ENCODE results near the gene ROR2.

The ROR2 gene

DNA sequence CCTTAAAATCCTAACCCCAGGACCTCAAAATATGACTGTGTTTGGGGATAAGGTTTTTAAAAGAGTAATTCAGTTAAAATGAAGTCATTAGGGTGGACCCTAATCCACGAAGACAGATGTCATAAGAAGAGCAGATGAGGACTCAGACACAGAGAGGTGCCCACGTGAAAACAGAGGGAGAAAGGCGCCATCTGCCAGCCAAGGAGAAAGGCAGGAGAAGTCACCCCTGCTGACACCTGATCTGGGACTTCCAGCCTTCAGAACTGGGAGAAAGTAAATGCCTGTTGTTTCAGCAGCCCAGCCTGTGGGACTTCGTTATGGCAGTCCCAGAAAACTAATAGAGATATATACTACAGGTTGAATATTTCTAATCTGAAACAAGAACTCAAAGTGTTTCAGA is 67.4 kb downstream of the ROR2 start:
- DNase-seq (ENCODE audit: low read depth, low spot score) = no peak

DNA sequence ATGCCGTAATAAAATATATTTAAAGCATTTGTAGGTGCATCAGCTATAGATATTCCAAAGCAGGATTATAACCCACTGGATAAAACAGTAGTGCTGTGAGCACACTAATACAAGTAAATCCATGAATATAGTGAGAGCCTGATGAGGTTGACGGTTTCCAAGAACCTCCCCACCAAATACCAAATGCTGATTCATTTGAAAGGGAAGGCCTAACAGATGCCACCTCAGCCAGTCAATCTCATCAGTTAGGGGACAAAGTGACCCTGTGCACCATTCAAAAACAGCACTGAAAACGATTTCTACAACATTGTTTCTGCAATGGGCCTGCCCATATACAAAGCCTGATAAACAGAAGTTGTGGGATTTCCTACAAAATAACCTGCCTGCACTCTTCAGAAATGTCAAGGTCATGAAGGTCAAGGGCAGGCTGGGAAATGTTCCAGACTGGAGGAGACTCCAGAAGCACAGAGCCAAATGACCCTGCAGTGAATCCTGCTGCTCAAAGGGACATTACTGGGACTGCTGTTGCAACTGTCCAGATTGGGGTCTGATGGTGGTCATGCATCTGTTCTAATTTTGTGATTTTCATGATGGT is 69.6 kb downstream of the ROR2 start:
- no peak for DNase-seq (ENCODE audit: low read depth, low spot score)

- DNase-seq (ENCODE audit: low read depth, low spot score) = no peak
Observed at GRCh38 chr9:91879231-91879630, 70.8 kb downstream of the ROR2 start.

DNA sequence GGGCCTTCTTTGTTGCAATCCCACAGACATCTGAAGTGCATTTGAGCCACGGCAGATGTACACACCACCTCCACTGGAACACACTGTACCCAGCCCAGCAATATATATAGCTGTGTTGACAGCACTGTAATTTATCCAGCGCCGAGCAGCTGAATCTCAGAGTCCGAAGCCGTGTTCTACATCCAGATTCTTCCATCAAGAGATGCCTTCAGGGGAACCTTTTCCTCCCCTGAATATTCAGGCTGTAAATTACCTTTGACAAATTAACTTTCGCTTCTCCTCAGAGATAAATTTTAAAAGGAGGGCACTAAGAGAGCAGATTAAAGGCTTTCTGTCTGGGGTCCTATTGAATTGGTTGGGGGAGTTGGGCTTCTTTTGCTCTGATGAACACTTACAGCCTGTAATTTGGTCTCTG is 76.4 kb downstream of the ROR2 start:
- DNase-seq (ENCODE audit: low read depth, low spot score) = no peak

DNA sequence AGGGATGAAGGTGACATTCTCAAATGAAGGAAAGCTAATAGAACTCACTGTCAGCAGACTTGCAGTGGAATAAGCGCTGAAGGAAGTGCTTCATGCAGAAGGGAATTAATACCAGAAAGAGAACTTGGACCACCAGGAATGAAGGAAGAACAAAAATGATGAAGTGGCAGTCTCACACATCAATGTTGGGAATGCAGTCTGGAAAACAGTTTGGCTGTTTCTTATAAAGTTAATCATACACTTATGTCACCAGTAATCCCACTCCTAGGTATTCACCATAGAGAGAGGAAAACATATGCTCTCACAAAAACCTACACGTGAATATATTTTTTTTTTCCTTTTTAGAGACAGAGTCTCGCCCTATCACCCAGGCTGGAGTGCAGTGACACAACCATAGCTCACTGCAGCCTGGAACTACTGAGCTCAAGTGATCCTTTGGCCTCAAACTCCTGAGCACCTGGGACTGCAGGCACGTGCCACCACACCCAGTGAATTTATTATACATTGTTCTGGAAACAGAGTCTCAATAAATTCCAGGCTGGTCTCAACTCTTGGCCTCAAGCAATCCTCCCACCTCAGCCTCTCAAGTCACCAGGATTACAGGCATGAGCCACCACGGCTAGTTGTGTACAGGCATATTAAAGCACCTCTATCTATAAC is 81.2 kb downstream of the ROR2 start:
- no peak for DNase-seq (ENCODE audit: low read depth, low spot score)

DNA sequence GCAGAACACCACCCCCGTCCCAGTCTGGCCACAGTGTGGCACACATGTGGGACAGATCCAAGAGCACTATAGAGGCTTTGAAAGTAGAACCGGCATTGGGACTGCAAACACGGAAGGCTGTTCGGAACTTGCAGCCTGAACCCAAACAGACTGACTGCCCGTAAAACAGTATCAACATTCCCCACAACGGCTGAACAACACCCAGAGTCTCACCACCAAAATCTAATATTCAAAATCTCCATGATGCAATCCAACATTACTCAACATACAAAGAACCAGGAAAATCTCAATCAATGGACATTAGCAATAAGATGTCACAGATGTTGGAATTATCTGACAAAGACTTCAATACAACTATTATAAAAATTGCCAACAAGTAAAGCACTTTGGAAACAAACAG is 82.3 kb downstream of the ROR2 start:
- DNase-seq (ENCODE audit: low read depth, low spot score) = no peak

DNA sequence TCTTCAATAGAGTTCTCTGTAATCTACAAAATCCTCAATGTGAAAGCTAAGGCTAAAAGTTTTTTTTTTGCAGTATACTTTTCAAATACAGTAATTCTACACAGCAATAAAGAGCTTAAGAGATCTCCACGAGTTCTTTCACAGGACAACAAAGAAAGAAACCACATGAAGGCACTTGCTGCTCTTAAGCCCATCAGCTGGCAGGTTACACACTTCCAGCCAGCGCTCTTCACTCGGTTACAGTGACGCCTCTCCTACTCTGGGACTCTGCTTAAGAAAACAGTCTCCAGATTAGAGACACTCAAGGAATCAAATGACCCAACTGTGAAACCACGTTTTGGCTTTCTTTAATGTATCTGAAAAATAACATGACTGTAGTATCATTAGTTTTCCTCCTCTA is 85.0 kb downstream of the ROR2 start:
- no peak for DNase-seq (ENCODE audit: low read depth, low spot score)

DNA sequence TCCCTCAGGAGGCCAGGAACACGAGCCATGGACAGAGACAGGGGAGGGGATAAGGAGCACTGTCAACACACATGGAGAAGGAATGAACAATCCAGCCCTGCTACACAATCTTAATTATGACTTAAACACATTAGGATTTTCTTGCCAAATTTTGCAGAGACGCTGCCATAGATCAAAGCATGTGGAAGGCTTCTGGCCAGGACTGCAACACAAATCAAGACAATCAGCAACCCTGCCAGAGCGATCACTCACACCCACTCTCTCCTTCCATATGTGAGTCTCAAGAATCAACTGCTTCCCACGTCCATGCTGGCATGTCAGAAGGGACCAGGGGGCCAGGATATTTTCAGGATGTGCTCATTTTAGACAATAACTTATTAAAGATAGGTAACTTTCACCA is 85.6 kb downstream of the ROR2 start:
- DNase-seq (ENCODE audit: low read depth, low spot score) = no peak

- DNase-seq (ENCODE audit: low read depth, low spot score) = no peak
Observed at GRCh38 chr9:91863469-91863868, 86.6 kb downstream of the ROR2 start.

DNA sequence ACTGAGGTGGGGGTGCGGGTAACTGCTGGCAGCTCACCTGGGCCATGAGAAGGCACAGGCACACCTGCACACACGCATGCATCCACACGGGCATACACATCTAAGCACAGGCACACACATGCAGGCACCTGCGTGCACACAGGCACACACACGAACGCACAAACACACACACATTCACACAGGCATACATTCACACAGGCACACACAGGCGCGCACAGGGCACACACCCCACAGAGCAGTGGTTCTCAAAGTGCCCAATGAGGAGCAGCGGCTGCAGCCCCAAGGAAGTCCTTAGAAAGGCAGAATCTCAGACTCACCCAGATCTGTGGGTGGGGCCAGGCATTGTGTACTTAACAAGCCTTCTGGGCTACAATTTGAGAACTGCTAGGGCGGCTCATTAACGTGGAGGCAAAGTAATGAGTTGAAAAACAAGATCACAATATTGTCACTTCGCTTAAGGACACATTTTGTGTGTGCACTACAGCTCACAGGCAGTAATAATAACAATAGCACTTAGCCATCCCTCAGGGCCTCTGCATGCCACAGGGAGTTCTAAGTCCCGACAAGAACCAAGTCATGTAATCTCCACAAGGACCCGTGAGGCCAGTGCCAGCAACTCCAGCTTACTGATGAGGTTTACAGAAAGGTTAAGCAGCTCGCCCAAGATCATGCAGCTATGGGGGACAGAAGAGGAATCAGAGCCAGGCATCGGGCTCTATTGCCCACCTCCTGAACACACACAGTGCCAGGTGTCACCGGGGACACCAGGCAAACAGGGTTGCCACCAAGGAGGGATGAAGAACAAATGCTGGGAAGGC is 91.6 kb downstream of the ROR2 start:
- DNase-seq (ENCODE audit: low read depth, low spot score) = no peak

DNA sequence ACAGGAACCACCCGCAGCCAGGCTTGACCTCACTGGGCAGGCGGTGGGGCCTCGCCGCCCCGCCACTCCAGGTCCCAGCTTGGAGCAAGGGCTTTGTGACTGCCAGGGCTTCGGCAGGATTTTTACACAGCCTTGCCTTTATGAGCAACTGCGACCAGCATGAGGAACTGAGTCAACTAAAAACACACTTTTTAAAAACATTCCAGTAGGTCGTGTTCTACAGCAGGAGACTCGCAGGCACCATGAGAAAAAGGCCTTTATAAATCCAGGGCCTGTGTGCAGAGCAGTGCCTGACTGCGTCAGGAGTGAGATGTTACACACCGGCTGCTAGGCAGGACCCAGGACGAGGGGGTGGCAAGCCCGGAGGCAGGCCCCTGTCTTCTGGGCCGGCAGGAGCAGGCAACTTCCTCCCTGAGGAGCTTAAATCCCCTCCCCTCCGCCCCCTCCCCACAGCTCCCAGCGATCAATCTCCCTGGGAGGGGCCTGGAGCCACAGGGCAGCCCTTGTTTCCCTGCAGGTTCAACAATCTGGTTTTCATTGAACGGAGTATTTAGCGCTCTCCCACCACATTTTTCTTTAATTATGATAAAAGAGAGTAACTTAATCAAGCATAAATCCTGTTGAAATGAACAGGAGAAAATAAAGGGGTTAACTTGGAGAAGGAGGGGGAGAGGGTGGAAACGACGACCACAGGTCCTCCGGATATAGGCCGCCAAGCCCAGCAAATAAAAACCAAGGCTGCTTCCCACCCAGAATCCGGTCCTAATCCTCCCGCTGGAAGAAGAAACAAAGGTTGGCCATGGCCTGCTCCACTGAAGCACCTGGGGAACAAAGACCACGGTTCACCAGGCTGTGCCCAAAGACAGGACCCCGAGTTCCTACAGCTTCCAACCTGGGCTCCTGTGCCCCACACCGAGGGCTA is 92.5 kb downstream of the ROR2 start:
- DNase-seq (ENCODE audit: low read depth, low spot score) = peak; percentile 76

DNA sequence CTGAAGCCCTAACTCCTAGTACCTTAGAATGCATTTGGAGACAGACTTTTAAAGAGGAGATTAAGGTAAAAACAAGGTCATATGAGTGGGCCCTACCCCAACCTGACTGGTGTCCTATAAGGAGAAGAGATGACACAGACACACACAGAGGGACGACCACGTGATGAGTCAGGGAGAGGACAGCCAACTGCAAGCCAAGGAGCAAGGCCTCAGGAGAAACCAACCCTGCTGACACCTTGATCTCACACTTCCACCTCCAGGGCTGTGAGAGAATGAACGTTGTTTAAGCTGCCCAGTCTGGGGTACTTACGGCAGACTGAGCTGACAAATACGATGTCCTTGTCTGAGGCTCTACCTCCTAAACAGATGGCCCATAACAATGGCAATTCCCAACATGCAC is 93.6 kb downstream of the ROR2 start:
- no peak for DNase-seq (ENCODE audit: low read depth, low spot score)

DNA sequence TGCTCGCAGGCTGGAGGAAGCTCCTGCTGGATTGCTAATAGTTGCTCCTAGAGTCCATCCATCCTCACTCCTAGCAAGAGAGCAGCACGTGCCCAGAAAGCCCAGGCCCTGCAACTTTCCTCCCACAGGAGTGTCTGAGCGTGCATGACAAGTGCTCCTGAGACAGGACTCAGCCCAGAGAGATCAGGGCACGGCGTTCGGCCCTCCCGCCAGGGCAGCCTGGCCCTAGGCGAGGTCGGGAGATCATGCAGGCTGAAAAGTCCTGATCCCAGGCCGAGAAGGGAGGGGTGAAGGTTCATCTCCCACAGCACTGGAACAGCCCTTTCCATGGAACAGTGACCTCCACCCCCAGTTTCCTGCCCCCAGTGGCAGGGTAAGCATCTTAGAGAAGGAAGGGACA is 94.8 kb downstream of the ROR2 start:
- no peak for DNase-seq (ENCODE audit: low read depth, low spot score)

- DNase-seq (ENCODE audit: low read depth, low spot score) = no peak
Observed at GRCh38 chr9:91852801-91853347, 97.2 kb downstream of the ROR2 start.

GRCh38 chr9:91849694-91850093 is 100.3 kb downstream of the ROR2 start:
- no peak for DNase-seq (ENCODE audit: low read depth, low spot score)

DNA sequence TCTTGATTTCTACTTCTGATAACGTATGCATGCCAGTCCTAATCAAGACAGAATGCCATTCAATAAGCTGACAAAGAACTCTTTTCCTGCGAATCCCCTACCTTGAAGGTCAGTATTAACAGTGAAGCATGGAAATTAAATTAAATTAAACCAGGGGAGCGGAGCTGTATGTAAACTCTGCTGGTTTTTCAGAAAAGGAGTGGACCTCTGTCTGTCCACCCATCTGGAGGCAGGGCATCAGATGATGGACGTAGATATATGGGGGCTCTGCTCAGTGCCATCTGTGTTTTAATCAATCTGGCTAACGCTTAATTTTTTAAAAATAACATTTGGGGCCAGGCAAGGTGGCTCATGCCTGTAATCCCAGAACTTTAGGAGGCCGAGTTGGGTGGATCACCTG is 101.9 kb downstream of the ROR2 start:
- no peak for DNase-seq (ENCODE audit: low read depth, low spot score)

GRCh38 chr9:91847581-91848091 is 102.4 kb downstream of the ROR2 start:
- DNase-seq (ENCODE audit: low read depth, low spot score) = no peak

GRCh38 chr9:91845879-91846278 is 104.1 kb downstream of the ROR2 start:
- no peak for DNase-seq (ENCODE audit: low read depth, low spot score)

DNA sequence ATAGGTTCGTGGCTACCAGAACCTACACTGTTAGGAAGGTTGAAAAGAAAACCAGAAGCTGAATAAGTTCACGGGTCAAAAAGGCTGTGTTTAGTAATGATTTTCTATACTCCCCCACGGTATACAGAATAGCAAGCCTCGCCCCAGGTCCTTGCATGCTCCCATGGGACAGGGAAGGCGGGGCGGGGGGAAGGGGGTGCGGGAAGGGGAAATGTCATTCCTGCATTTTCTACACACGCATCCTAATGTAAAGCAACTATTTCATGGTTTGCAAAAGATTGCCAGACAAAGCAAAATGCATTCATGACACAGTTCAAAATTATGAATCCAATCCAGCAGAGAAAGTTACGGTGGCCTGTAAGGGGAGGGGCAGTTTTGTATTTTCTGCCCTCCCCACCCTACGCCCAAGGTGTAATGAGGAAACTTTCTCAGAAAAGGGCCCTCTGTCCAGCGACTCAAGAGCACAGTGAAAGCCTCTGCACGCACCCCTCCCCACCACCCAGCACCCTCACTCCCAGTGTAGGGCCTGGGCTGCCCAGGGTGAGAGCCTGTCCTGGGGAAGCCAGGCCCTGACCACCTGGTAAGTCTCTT is 105.2 kb downstream of the ROR2 start:
- DNase-seq (ENCODE audit: low read depth, low spot score) = no peak

DNA sequence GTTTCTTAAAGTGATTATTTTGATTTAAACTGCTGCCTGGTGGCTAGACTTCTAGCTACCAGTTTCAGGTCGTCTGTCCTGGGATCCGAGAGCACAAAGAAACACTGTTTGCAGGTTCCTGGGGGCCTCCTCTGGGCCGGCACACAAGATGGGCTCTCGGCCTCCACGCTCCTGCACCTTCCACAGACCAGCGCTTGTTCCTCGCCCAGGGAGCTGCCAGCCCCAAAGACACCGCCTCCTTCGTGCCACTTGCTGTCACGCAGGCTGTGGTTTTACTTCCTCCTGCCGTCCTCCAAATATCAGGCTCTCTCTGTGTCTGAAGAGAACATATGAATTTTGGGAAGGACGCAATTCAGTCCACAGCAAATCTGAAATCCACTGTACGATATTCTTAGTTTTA is 105.8 kb downstream of the ROR2 start:
- DNase-seq (ENCODE audit: low read depth, low spot score) = no peak

- peak; percentile 78 for DNase-seq (ENCODE audit: low read depth, low spot score)
Observed at GRCh38 chr9:91843623-91844148, 106.3 kb downstream of the ROR2 start.
